Stimulated activated CD4-positive, alpha-beta T cell treated with anti-CD3 and anti-CD28 coated beads, TNF-alpha, amount 100 ng/mL, for 48 hours (primary cell): ENCODE data around the gene UNCX.
"Not testable (repeated sequence)": the region's sequence is repeated elsewhere in the genome, so short reads cannot be mapped to it uniquely, and the experiment has no call there.

Experiments
- DNase-seq, 3 donors: peaks; one replicate each; pipeline ENCODE4 v3.0.0-alpha.2; 2020; ENCODE audit warnings: low read depth in 3 of 3

Gene UNCX

GRCh38 chr7:1276626-1277175, 44.0 kb downstream of the UNCX start:
- no peak for DNase-seq

GRCh38 chr7:1278543-1278942, 45.9 kb downstream of the UNCX start:
- no peak for DNase-seq

GRCh38 chr7:1279041-1279440, 46.4 kb downstream of the UNCX start:
- no peak for DNase-seq

GRCh38 chr7:1279895-1280294, 47.2 kb downstream of the UNCX start:
- not testable (repeated sequence) for DNase-seq

- DNase-seq = no peak
Measured at GRCh38 chr7:1281068-1281467, 48.4 kb downstream of the UNCX start.

GRCh38 chr7:1282679-1283078, 50.0 kb downstream of the UNCX start:
- no peak for DNase-seq

GRCh38 chr7:1283337-1283736, 50.7 kb downstream of the UNCX start:
- no peak for DNase-seq

- no peak for DNase-seq
Measured at GRCh38 chr7:1283941-1284742, 51.5 kb downstream of the UNCX start.

- no peak for DNase-seq
Measured at GRCh38 chr7:1284743-1285458, 52.2 kb downstream of the UNCX start.

GRCh38 chr7:1285556-1286301, 53.1 kb downstream of the UNCX start:
- DNase-seq = no peak
